K562 (cell line): ENCODE results near the gene DGCR2. TPM values are rescaled to one million over a fixed set of nuclear protein-coding genes. Genes with fewer than 3 reads are reported as not detected.

Experiments
- ATAC-seq: fragments of 200-7000 bp; cut with Tn5 transposase; 3 replicates; pipeline ENCODE4 v1.9.1; 2020; ENCODE audit warnings: moderate library complexity
- BruUV-seq: library from RNA; stranded (reverse); fragments of 400-500 nt; replicated peaks from 2 replicates; lab custom pipeline; 2021; lab: Mats Ljungman, UMichigan
- CTCF ChIA-PET: fragments of 300-600 bp; formaldehyde crosslinking; extraction: SDS; loops from one replicate; lab custom pipeline; 2021; ENCODE audit warnings: low intra/inter-chr PET ratio; lab: Yijun Ruan, JAX
- POLR2A ChIA-PET: fragments of 300-600, 350-650 bp; sonication (Branson Sonifier 250); formaldehyde crosslinking; extraction: SDS; loops from one replicate; lab custom pipeline; 2021; ENCODE audit warnings: antibody characterized with exemption, inconsistent platforms; lab: Yijun Ruan, JAX
- DNase-seq, 4 experiments: peaks; one replicate each; pipeline versions ENCODE4 v3.0.0 to v3.0.0-alpha.2; 2011 to 2018; ENCODE audit warnings: low spot score in 3 of 4, mixed read lengths in 3 of 4; ENCODE audit errors: extremely low read depth in 1 of 4
- FAIRE-seq: peaks from 2 replicates; lab custom pipeline; 2011; peaks lifted over from hg19 to GRCh38; lab: Jason Lieb, UNC
- H2AFZ ChIP-seq: 2 replicates; pipeline ENCODE4 v1.6.0; 2011; ENCODE audit warnings: low read depth, low read length, control low read depth, inconsistent platforms
- H3K27ac ChIP-seq: fragments of 200-600 bp; 3 replicates; pipeline ENCODE4 v1.8.0; 2011; ENCODE audit warnings: low read depth, mild to moderate bottlenecking, control low read depth, inconsistent platforms, low read length, moderate library complexity, mixed read lengths; ENCODE audit errors: extremely low read depth
- H3K27me3 ChIP-seq, 2 experiments: fragments of 300-600 bp in 1 of 2; 2 replicates in 1 of 2; 3 replicates in 1 of 2; pipeline versions ENCODE4 v1.6.0 to v1.8.0; 2011; ENCODE audit warnings: inconsistent platforms in 2 of 2, low read length in 2 of 2, mild to moderate bottlenecking in 1 of 2, mixed read lengths in 1 of 2, moderate library complexity in 1 of 2; ENCODE audit not compliant: control insufficient read depth in 2 of 2, insufficient read depth in 2 of 2
- H3K36me3 ChIP-seq: fragments of 300-600 bp; 3 replicates; pipeline ENCODE4 v1.8.0; 2011; ENCODE audit warnings: mild to moderate bottlenecking, low read length, inconsistent platforms; ENCODE audit not compliant: control insufficient read depth, insufficient read depth
- H3K4me1 ChIP-seq, 2 experiments: fragments of 200-600 bp in 1 of 2; replicated peaks in 1 of 2; 2 replicates in 1 of 2; 3 replicates in 1 of 2; pipeline versions ENCODE4 v1.5.1 to v1.8.0; 2011; ENCODE audit warnings: inconsistent platforms in 2 of 2, low read length in 2 of 2, mild to moderate bottlenecking in 1 of 2, mixed read lengths in 1 of 2, moderate library complexity in 1 of 2; ENCODE audit not compliant: control insufficient read depth in 2 of 2, insufficient read depth in 2 of 2
- H3K4me2 ChIP-seq: 2 replicates; pipeline ENCODE4 v1.6.1; 2011; ENCODE audit warnings: low read length, control low read depth, inconsistent platforms, mixed read lengths; ENCODE audit not compliant: insufficient read depth
- H3K4me3 ChIP-seq: fragments of 200-600 bp; sonication (generic), shearing (Covaris generic); 2 replicates; pipeline ENCODE4 v1.5.1; 2016; ENCODE audit warnings: control low read depth, inconsistent platforms
- H3K79me2 ChIP-seq: fragments of 200-600 bp; 3 replicates; pipeline ENCODE4 v1.8.0; 2011; ENCODE audit warnings: low read length, inconsistent platforms; ENCODE audit not compliant: control insufficient read depth, insufficient read depth
- H3K9ac ChIP-seq, 2 experiments: 2 replicates each; pipeline versions ENCODE4 v1.6.0 to v1.6.1; 2011; ENCODE audit warnings: low read depth in 2 of 2, low read length in 2 of 2, control low read depth in 1 of 2, inconsistent platforms in 1 of 2, mild to moderate bottlenecking in 1 of 2, mixed read lengths in 1 of 2; ENCODE audit not compliant: insufficient read depth in 1 of 2
- H3K9me1 ChIP-seq: one replicate; pipeline ENCODE4 v1.6.0; 2011; ENCODE audit warnings: inconsistent platforms, mild to moderate bottlenecking, low read length, moderate library complexity; ENCODE audit not compliant: control insufficient read depth, insufficient read depth
- H3K9me3 ChIP-seq: replicated peaks from 2 replicates; pipeline ENCODE4 v1.5.1; 2011; ENCODE audit warnings: low read depth, low read length, inconsistent platforms; ENCODE audit not compliant: control insufficient read depth, insufficient read depth
- H4K20me1 ChIP-seq: replicated peaks from 2 replicates; pipeline ENCODE4 v1.6.1; 2011; ENCODE audit warnings: low read length, inconsistent platforms, mixed read lengths; ENCODE audit not compliant: control insufficient read depth, insufficient read depth
- CHD4 ChIP-seq: fragments of 200-600 bp; sonication (generic); IDR thresholded peaks from 3 replicates; pipeline ENCODE4 v1.6.1; 2012; ENCODE audit warnings: low read depth, mild to moderate bottlenecking, mixed read lengths, low read length, inconsistent platforms; ENCODE audit not compliant: insufficient read depth, insufficient replicate concordance, poor library complexity, severe bottlenecking
- HDAC8 ChIP-seq: fragments of 450-650 bp; IDR thresholded peaks from 2 replicates; pipeline ENCODE4 v1.6.1; 2016; ENCODE audit warnings: mild to moderate bottlenecking, missing genetic modification characterization, moderate library complexity, missing compliant biosample characterization
- HNRNPUL1 ChIP-seq: fragments of 200-400 bp; formaldehyde crosslinking; IDR thresholded peaks from 2 replicates; pipeline ENCODE4 v1.6.1; 2017; ENCODE audit warnings: low read length
- KHSRP ChIP-seq: fragments of 450-650 bp; IDR thresholded peaks from 2 replicates; pipeline ENCODE4 v1.6.1; 2017
- MECOM ChIP-seq: fragments of 250-450 bp; sonication (Bioruptor Pico); IDR thresholded peaks from 2 replicates; pipeline ENCODE4 v1.8.0; 2022; ENCODE audit warnings: inconsistent platforms
- MTA2 ChIP-seq: fragments of 450-650 bp; IDR thresholded peaks from 2 replicates; pipeline ENCODE4 v1.6.1; 2016; ENCODE audit warnings: low read depth
- NCOA4 ChIP-seq: fragments of 450-650 bp; IDR thresholded peaks from 2 replicates; pipeline ENCODE4 v1.6.1; 2018; ENCODE audit warnings: mild to moderate bottlenecking; ENCODE audit not compliant: partially characterized antibody
- NR2F6 ChIP-seq: fragments of 450-650 bp; formaldehyde crosslinking; IDR thresholded peaks from 2 replicates; pipeline ENCODE4 v1.4.0; 2020; ENCODE audit warnings: mild to moderate bottlenecking
- POLR2AphosphoS2 ChIP-seq: IDR thresholded peaks from 2 replicates; pipeline ENCODE4 v1.6.1; 2012; ENCODE audit warnings: low read length, improper control_type of control experiment
- RBM15 ChIP-seq: fragments of 200-400 bp; formaldehyde crosslinking; IDR thresholded peaks from 2 replicates; pipeline ENCODE4 v1.6.1; 2018; ENCODE audit warnings: mild to moderate bottlenecking, low read length, moderate library complexity; ENCODE audit not compliant: insufficient read depth
- SMC3 ChIP-seq: conservative IDR thresholded peaks from 2 replicates; pipeline ENCODE4 v1.6.1; 2011; ENCODE audit warnings: low read depth, low read length, improper control_type of control experiment; ENCODE audit not compliant: insufficient read depth
- TAF15 ChIP-seq: fragments of 200-400 bp; formaldehyde crosslinking; IDR thresholded peaks from 2 replicates; pipeline ENCODE4 v1.6.1; 2017; ENCODE audit warnings: mild to moderate bottlenecking, low read depth, low read length, moderate library complexity
- XRCC4 ChIP-seq: IDR thresholded peaks from one replicate; pipeline ENCODE4 v1.6.1; 2011; ENCODE audit not compliant: insufficient read depth, insufficient read length; ENCODE audit errors: extremely low read depth
- WGBS: fragments of 100-300 bp; shearing (Covaris generic); methylation state at CpG from one replicate; pipeline ENCODE4 v1.1.6; 2016; ENCODE audit warnings: low coverage, mixed read lengths; ENCODE audit not compliant: insufficient coverage; ENCODE audit errors: missing lambda C conversion rate; 5-methylcytosine and 5-hydroxymethylcytosine counted together
- in situ Hi-C: fragments of 300-500 bp; cut with MboI; formaldehyde crosslinking; loops from 4 replicates; pipeline ENCODE4 v1.15.0; 2018; ENCODE audit warnings: inconsistent platforms, mixed read lengths
- intact Hi-C: fragments of 100-400 bp; cut with micrococcal nuclease; formaldehyde crosslinking; loops from 2 replicates; pipeline ENCODE4 v1.14.2; 2022
- polyA plus RNA-seq, 8 experiments: library from polyadenylated mRNA; depleted of rRNA in 4 of 8; stranded (reverse) in 5 of 8; unstranded in 3 of 8; fragments of >200 nt; fragmentation: Nextera tagmentation in 2 of 8; fragmentation: Illumina TruSeq in 1 of 8; extraction: Ambion mirVana in 2 of 8; extraction: Trizol in 1 of 8; gene quantifications; 2 replicates each; pipeline versions ENCODE4 v1.2.1 to v1.2.3, GENCODE V29; 2011 to 2014; ENCODE audit warnings: inconsistent platforms in 1 of 8, missing spikeins in 1 of 8
- total RNA-seq, 7 experiments: library from RNA; depleted of rRNA in 6 of 7; stranded (reverse); fragments of >200 nt in 6 of 7; fragmentation: Illumina TruSeq in 2 of 7; extraction: Trizol in 2 of 7; gene quantifications; 2 replicates each; pipeline versions ENCODE4 v1.2.1 to v1.2.3, GENCODE V29; 2011 to 2021; ENCODE audit warnings: low replicate concordance in 1 of 7
- TF ChIP-seq, protein P1 (sequence below): sonication (generic); formaldehyde crosslinking; IDR thresholded peaks from 2 replicates; pipeline ENCODE4 v1.8.1; 2023; ENCODE audit warnings: mild to moderate bottlenecking, missing genetic modification reagents
- TF ChIP-seq, protein P2 (sequence below): fragments of 250-450 bp; sonication (Bioruptor Pico); IDR thresholded peaks from 2 replicates; pipeline ENCODE4 v1.9.0; 2021; ENCODE audit warnings: mild to moderate bottlenecking
- TF ChIP-seq, protein P3 (sequence below): sonication (generic); formaldehyde crosslinking; IDR thresholded peaks from 2 replicates; pipeline ENCODE4 v1.8.0; 2022; ENCODE audit warnings: missing genetic modification reagents, mild to moderate bottlenecking, borderline replicate concordance
- TF ChIP-seq, protein P4 (sequence below): IDR thresholded peaks from 2 replicates; pipeline ENCODE4 v1.6.1; 2011; ENCODE audit not compliant: insufficient read length; ENCODE audit errors: extremely low read depth

Gene DGCR2
- total and polyA plus RNA-seq, 9 of the 15 experiments (the other 6 are each of a cell fraction or from before 2014, with no cell fraction given): 0.69 to 101 (median 56.4) TPM

DNA sequence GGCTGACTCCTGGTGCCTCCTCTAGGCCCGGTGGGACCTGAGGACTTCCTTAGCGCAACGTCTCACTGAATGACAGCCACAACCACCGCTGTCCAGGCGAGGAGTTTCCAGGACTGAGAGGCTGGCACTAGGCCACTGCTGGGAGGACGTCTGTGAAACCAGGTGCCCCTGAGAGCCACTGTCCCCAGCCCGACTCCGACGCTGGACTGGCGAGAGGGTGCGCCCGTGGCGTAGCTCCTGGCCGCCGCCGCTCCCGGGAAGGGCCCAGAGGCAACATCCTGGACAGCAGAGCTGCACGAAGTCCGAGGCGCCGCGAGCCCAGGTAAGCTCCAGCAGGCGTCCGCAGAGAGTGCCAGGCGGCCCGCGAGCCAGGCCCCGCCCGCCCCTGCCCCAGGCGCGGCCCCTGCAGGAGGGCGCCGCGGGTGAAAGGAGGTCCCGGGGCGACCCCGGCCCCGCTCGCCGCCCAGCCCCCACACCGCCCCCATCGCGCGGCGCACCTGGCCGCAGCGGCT is 525 bp downstream of the DGCR2 start:
- intact Hi-C loops (loop anchor here (1.0 to 10.0 kb wide), 6 partner anchors 12 to 503 kb away; partner anchors contain the start of genes CDC45, ESS2, HIRA and MRPL40), in situ Hi-C loops (no loop called here)
- peak; percentile 38 for ATAC-seq
- H3K9ac ChIP-seq: peak overlapping the region; percentile 76 to 99
- H3K9me3 ChIP-seq: no peaks in the 10 kb centered on the region
- H3K27ac ChIP-seq: peak overlapping the region; percentile 77
- BruUV-seq: no TSS peak
- peaks cover 30 to 46% of the 10 kb centered on the region in 2 experiments for H3K4me1 ChIP-seq
- CTCF ChIA-PET: no interaction called here
- peaks cover 36% of the 10 kb centered on the region for H3K36me3 ChIP-seq
- H3K4me2 ChIP-seq: peak overlapping the region; percentile 96
- peak; percentile 65 for FAIRE-seq
- peaks cover 18% of the 10 kb centered on the region for H3K9me1 ChIP-seq
- POLR2A ChIA-PET: interaction anchor here (0.6 to 9.0 kb wide), 16 partner anchors 10 to 1289 kb away, joined by 3 to 67 read pairs (median 4); partner anchors contain the start of genes CDC45, ESS2 and TANGO2
- H4K20me1 ChIP-seq: peaks cover 50% of the 10 kb centered on the region
- DNase-seq: peak; percentile 88 to 98 (median 93)
- H2AFZ ChIP-seq: peak overlapping the region; percentile 93
- peak overlapping the region; percentile 77 for H3K4me3 ChIP-seq
- peaks cover 18 to 24% of the 10 kb centered on the region in 2 experiments; a peak in 4 of 5 replicates for H3K27me3 ChIP-seq
- peaks cover 56% of the 10 kb centered on the region for H3K79me2 ChIP-seq
- WGBS: under 1% methylated on average over 47 of the region's 47 CpGs
- TF ChIP-seq, protein P1, sequence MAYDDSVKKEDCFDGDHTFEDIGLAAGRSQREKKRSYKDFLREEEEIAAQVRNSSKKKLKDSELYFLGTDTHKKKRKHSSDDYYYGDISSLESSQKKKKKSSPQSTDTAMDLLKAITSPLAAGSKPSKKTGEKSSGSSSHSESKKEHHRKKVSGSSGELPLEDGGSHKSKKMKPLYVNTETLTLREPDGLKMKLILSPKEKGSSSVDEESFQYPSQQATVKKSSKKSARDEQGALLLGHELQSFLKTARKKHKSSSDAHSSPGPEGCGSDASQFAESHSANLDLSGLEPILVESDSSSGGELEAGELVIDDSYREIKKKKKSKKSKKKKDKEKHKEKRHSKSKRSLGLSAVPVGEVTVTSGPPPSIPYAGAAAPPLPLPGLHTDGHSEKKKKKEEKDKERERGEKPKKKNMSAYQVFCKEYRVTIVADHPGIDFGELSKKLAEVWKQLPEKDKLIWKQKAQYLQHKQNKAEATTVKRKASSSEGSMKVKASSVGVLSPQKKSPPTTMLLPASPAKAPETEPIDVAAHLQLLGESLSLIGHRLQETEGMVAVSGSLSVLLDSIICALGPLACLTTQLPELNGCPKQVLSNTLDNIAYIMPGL: peak; percentile 77; the same call in 1 of the 2 replicates
- TF ChIP-seq, protein P2, sequence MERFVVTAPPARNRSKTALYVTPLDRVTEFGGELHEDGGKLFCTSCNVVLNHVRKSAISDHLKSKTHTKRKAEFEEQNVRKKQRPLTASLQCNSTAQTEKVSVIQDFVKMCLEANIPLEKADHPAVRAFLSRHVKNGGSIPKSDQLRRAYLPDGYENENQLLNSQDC (CRISPR knock-in tag): no peak
- TF ChIP-seq CHD4 (no peak), MTA2 (no peak; the same call in 1 of the 2 replicates), RBM15 (no peak), NR2F6 (no peak), SMC3 (no peak), HDAC8 (no peak), NCOA4 (no peak), KHSRP (no peak), POLR2AphosphoS2 (no peak), MECOM (no peak), XRCC4 (no peak), TAF15 (no peak), HNRNPUL1 (no peak)
- TF ChIP-seq, protein P3, sequence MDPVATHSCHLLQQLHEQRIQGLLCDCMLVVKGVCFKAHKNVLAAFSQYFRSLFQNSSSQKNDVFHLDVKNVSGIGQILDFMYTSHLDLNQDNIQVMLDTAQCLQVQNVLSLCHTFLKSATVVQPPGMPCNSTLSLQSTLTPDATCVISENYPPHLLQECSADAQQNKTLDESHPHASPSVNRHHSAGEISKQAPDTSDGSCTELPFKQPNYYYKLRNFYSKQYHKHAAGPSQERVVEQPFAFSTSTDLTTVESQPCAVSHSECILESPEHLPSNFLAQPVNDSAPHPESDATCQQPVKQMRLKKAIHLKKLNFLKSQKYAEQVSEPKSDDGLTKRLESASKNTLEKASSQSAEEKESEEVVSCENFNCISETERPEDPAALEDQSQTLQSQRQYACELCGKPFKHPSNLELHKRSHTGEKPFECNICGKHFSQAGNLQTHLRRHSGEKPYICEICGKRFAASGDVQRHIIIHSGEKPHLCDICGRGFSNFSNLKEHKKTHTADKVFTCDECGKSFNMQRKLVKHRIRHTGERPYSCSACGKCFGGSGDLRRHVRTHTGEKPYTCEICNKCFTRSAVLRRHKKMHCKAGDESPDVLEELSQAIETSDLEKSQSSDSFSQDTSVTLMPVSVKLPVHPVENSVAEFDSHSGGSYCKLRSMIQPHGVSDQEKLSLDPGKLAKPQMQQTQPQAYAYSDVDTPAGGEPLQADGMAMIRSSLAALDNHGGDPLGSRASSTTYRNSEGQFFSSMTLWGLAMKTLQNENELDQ: no peak
- TF ChIP-seq, protein P4, sequence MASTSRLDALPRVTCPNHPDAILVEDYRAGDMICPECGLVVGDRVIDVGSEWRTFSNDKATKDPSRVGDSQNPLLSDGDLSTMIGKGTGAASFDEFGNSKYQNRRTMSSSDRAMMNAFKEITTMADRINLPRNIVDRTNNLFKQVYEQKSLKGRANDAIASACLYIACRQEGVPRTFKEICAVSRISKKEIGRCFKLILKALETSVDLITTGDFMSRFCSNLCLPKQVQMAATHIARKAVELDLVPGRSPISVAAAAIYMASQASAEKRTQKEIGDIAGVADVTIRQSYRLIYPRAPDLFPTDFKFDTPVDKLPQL: no peak
